NCI-H446 (cell line): ENCODE measurements around the gene EIF2AK2.

ENCODE experiments used
- DNase-seq, 2 experiments: peaks; one replicate each; lab custom pipeline; 2025; lab: John Stamatoyannopoulos, UW

EIF2AK2 gene

GRCh38 chr2:37100054-37100453 is 56.7 kb downstream of the EIF2AK2 start:
- DNase-seq = no peak

- no peak for DNase-seq
Observed at GRCh38 chr2:37098416-37099118, 58.2 kb downstream of the EIF2AK2 start.

- no peak for DNase-seq
Observed at GRCh38 chr2:37096568-37096967, 60.2 kb downstream of the EIF2AK2 start.

GRCh38 chr2:37091873-37092272 is 64.9 kb downstream of the EIF2AK2 start:
- DNase-seq = no peak

- no peak for DNase-seq
Observed at GRCh38 chr2:37090019-37090477, 66.7 kb downstream of the EIF2AK2 start.

GRCh38 chr2:37085731-37086147 is 71.0 kb downstream of the EIF2AK2 start:
- no peak for DNase-seq

- DNase-seq = no peak
Observed at GRCh38 chr2:37084797-37085196, 72.0 kb downstream of the EIF2AK2 start.

- DNase-seq = peak; percentile 81 to 96
Observed at GRCh38 chr2:37083873-37084794, 72.6 kb downstream of the EIF2AK2 start, which contains the start of the genes GPATCH11 and HEATR5B. Gene GPATCH11 (plus strand): TSS chr2:37084518. CDS start chr2:37088382, 3,864 bp downstream. Gene HEATR5B (minus strand): TSS chr2:37084372. CDS start chr2:37083414, 958 bp downstream.

- DNase-seq = no peak
Observed at GRCh38 chr2:37080689-37081088, 76.1 kb downstream of the EIF2AK2 start.

GRCh38 chr2:37080266-37080665 is 76.5 kb downstream of the EIF2AK2 start:
- no peak for DNase-seq

GRCh38 chr2:37070931-37071330 is 85.8 kb downstream of the EIF2AK2 start:
- no peak for DNase-seq

GRCh38 chr2:37068686-37069085 is 88.1 kb downstream of the EIF2AK2 start:
- DNase-seq = no peak

- DNase-seq = no peak
Observed at GRCh38 chr2:37061776-37062175, 95.0 kb downstream of the EIF2AK2 start.

GRCh38 chr2:37061013-37061711 is 95.6 kb downstream of the EIF2AK2 start:
- DNase-seq = no peak

GRCh38 chr2:37060446-37060845 is 96.3 kb downstream of the EIF2AK2 start:
- no peak for DNase-seq

- DNase-seq = no peak
Observed at GRCh38 chr2:37059841-37060240, 96.9 kb downstream of the EIF2AK2 start.

GRCh38 chr2:37052600-37053332 is 104.0 kb downstream of the EIF2AK2 start:
- DNase-seq = no peak
